ENCODE results near the gene SH3RF3. TPM values are rescaled to one million over a fixed set of nuclear protein-coding genes. Genes with fewer than 3 reads are reported as not detected.
"Not testable (repeated sequence)": the region's sequence is repeated elsewhere in the genome, so short reads cannot be mapped to it uniquely, and the experiment has no call there.

Gene SH3RF3
- polyA plus RNA-seq, 2 donors: 1.1 to 1.3 TPM

DNA sequence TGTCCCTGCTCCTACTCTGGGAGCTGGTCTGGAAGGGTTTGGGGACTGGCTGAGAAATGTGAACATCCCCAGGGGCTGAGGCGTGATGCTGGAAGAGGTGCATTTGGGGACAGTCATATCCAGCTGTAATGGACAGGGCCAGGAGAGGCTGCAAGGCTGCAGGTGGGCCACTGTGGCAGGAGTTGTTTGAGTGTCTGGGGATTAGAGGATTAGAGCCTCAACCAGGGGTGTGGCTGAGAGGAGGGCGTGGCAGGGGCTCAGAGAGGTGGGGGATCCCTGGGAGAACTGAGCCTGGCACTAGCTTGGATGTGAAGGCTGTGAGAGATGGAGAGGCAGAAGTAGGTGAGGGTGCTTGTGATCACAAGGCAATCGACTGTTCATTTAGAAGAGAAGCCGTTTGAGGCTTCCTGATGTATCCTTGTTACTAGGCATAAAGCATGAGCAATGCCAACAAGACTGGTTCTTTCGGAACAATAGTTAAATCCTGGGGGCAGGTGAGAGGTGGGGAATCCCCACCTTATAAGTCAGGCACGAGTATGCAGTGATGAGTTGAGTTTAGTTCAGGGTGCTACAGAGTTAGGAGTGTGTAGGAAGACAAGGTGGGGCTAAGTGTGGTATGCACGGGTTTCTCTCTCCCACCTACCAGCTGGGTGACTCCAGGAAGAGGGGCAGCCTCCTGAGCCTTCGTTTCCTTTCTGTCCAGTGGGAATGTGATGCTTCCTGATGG is 31.9 kb downstream of the SH3RF3 start:
- WGBS, 2 donors: 61 to 65% methylated on average over 8 of the region's 8 CpGs
- no peaks in the 10 kb centered on the region for H3K27me3 ChIP-seq (ENCODE audit: control insufficient read depth in 1 of 2, insufficient read depth in 2 of 2, low read length in 2 of 2)
- H3K9me3 ChIP-seq (ENCODE audit: control insufficient read depth in 2 of 2, insufficient read depth in 1 of 2, low read depth in 1 of 2, low read length in 1 of 2): no peaks in the 10 kb centered on the region
- H3K4me3 ChIP-seq (ENCODE audit: low read depth in 1 of 2, low read length in 2 of 2): no peak overlapping the region
- no peak overlapping the region for H3K27ac ChIP-seq (ENCODE audit: low read depth in 2 of 2, low read length in 1 of 2)
- H3K4me1 ChIP-seq (ENCODE audit: control insufficient read depth in 2 of 2, insufficient read depth in 2 of 2, low read length in 1 of 2): peaks cover 0 to 5% of the 10 kb centered on the region in 2 donors
- H3K36me3 ChIP-seq (ENCODE audit: control insufficient read depth in 2 of 2, insufficient read depth in 2 of 2, low read length in 1 of 2): no peaks in the 10 kb centered on the region

DNA sequence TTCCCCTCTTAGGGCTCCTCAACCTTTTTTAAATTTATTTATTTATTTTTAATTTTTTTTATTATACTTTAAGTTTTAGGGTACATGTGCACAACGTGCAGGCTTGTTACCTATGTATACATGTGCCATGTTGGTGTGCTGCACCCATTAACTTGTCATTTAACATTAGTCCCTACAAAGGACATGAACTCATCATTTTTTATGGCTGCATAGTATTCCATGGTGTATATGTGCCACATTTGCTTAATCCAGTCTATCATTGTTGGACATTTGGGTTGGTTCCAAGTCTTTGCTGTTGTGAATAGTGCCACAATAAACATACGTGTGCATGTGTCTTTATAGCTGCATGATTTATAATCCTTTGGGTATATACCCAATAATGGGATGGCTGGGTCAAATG is 33.4 kb downstream of the SH3RF3 start:
- not testable (repeated sequence) for H3K36me3 ChIP-seq (ENCODE audit: control insufficient read depth in 2 of 2, insufficient read depth in 2 of 2, low read length in 1 of 2); H3K27ac ChIP-seq (ENCODE audit: low read depth in 2 of 2, low read length in 1 of 2); H3K27me3 ChIP-seq (ENCODE audit: control insufficient read depth in 1 of 2, insufficient read depth in 2 of 2, low read length in 2 of 2); H3K4me3 ChIP-seq (ENCODE audit: low read depth in 1 of 2, low read length in 2 of 2); H3K4me1 ChIP-seq (ENCODE audit: control insufficient read depth in 2 of 2, insufficient read depth in 2 of 2, low read length in 1 of 2); H3K9me3 ChIP-seq (ENCODE audit: control insufficient read depth in 2 of 2, insufficient read depth in 1 of 2, low read depth in 1 of 2, low read length in 1 of 2)
- 85 to 96% methylated on average over 2 of the region's 2 CpGs for WGBS, 2 donors

DNA sequence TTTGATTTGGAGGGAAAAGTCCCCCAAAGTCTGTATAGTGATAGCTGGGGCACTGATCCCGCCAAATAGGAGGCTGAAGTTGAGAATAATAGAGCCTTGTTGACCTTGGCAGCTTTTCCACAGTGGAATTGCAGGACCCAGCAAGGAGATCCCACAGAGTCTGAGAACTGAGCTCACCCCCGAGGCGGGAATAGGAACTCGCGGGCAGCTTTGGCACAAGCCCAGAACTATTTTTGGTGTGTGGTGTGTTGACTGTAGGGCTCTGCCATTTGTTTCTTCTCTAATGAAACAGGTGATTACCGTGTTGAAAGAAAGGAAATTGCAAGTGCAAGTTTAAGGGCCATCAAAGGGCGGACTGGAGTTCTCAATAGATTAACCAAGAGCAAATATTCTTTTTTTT is 34.0 kb downstream of the SH3RF3 start:
- no peak overlapping the region for H3K4me3 ChIP-seq (ENCODE audit: low read depth in 1 of 2, low read length in 2 of 2)
- H3K27me3 ChIP-seq (ENCODE audit: control insufficient read depth in 1 of 2, insufficient read depth in 2 of 2, low read length in 2 of 2): no peaks in the 10 kb centered on the region
- 38 to 51% methylated on average over 7 of the region's 7 CpGs for WGBS, 2 donors
- no peaks in the 10 kb centered on the region for H3K36me3 ChIP-seq (ENCODE audit: control insufficient read depth in 2 of 2, insufficient read depth in 2 of 2, low read length in 1 of 2)
- H3K4me1 ChIP-seq (ENCODE audit: control insufficient read depth in 2 of 2, insufficient read depth in 2 of 2, low read length in 1 of 2): peaks cover 0 to 5% of the 10 kb centered on the region in 2 donors
- H3K9me3 ChIP-seq (ENCODE audit: control insufficient read depth in 2 of 2, insufficient read depth in 1 of 2, low read depth in 1 of 2, low read length in 1 of 2): no peaks in the 10 kb centered on the region
- H3K27ac ChIP-seq (ENCODE audit: low read depth in 2 of 2, low read length in 1 of 2): no peak overlapping the region

GRCh38 chr2:109164311-109164710 is 35.3 kb downstream of the SH3RF3 start:
- H3K36me3 ChIP-seq (ENCODE audit: control insufficient read depth in 2 of 2, insufficient read depth in 2 of 2, low read length in 1 of 2): no peaks in the 10 kb centered on the region
- 29 to 50% methylated on average over 1 of the region's 1 CpG for WGBS, 2 donors
- no peaks in the 10 kb centered on the region for H3K9me3 ChIP-seq (ENCODE audit: control insufficient read depth in 2 of 2, insufficient read depth in 1 of 2, low read depth in 1 of 2, low read length in 1 of 2)
- H3K4me1 ChIP-seq (ENCODE audit: control insufficient read depth in 2 of 2, insufficient read depth in 2 of 2, low read length in 1 of 2): peaks cover 0 to 5% of the 10 kb centered on the region in 2 donors
- no peak overlapping the region for H3K27ac ChIP-seq (ENCODE audit: low read depth in 2 of 2, low read length in 1 of 2)
- H3K4me3 ChIP-seq (ENCODE audit: low read depth in 1 of 2, low read length in 2 of 2): no peak overlapping the region
- no peaks in the 10 kb centered on the region for H3K27me3 ChIP-seq (ENCODE audit: control insufficient read depth in 1 of 2, insufficient read depth in 2 of 2, low read length in 2 of 2)

DNA sequence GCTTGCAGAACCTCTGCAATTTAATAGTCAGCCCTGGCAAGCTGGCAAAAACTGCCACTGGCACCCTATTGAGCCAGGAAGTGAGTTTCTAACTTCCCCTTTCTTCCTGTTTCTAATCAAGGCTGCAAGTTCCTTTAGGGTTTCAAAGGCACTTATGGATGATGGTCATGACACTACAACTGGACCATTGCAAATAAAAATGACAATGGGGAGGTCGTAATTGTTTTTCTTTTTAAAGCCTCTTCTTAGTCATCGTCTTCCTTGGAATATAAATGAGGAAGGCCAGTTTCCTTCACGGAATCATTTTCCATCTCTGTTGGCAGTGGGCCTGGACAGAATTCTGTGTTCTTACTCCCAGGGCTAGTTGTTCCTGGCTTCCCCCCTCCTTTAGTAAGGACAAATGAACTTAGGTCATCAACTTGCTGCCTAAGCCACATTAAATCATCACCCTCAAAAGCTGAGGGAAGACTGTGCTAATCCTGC is 35.8 kb downstream of the SH3RF3 start:
- no peaks in the 10 kb centered on the region for H3K9me3 ChIP-seq (ENCODE audit: control insufficient read depth in 2 of 2, insufficient read depth in 1 of 2, low read depth in 1 of 2, low read length in 1 of 2)
- WGBS, 2 donors: 18 to 43% methylated on average over 3 of the region's 3 CpGs
- no peaks in the 10 kb centered on the region for H3K27me3 ChIP-seq (ENCODE audit: control insufficient read depth in 1 of 2, insufficient read depth in 2 of 2, low read length in 2 of 2)
- no peak overlapping the region for H3K27ac ChIP-seq (ENCODE audit: low read depth in 2 of 2, low read length in 1 of 2)
- H3K4me1 ChIP-seq (ENCODE audit: control insufficient read depth in 2 of 2, insufficient read depth in 2 of 2, low read length in 1 of 2): peaks cover 0 to 5% of the 10 kb centered on the region in 2 donors
- H3K36me3 ChIP-seq (ENCODE audit: control insufficient read depth in 2 of 2, insufficient read depth in 2 of 2, low read length in 1 of 2): no peaks in the 10 kb centered on the region
- no peak overlapping the region for H3K4me3 ChIP-seq (ENCODE audit: low read depth in 1 of 2, low read length in 2 of 2)

DNA sequence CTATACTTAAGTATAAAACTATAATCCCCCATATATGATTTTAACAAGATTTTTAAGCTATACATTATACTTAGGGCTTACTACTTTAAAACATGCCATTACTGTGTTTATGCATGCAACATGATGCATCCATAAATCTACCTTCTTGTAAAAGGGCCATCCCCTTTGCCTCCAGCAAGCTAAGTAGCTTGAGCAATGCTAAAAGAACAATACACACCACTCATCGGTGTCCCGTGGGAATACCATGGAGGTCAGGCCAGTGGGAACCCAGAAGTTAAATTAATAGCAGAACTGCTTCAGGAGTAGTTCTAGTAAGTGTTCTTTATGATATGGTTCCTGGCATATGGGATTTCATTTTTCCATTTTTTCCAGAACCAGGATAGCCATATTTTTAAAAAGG is 37.8 kb downstream of the SH3RF3 start:
- WGBS, 2 donors: 55 to 87% methylated on average over 2 of the region's 2 CpGs
- Histone ChIP-seq H3K9me3 (ENCODE audit: control insufficient read depth in 2 of 2, insufficient read depth in 1 of 2, low read depth in 1 of 2, low read length in 1 of 2) (no peaks in the 10 kb centered on the region), H3K36me3 (ENCODE audit: control insufficient read depth in 2 of 2, insufficient read depth in 2 of 2, low read length in 1 of 2) (no peaks in the 10 kb centered on the region), H3K27me3 (ENCODE audit: control insufficient read depth in 1 of 2, insufficient read depth in 2 of 2, low read length in 2 of 2) (no peaks in the 10 kb centered on the region), H3K4me3 (ENCODE audit: low read depth in 1 of 2, low read length in 2 of 2) (no peak overlapping the region), H3K27ac (ENCODE audit: low read depth in 2 of 2, low read length in 1 of 2) (no peak overlapping the region), H3K4me1 (ENCODE audit: control insufficient read depth in 2 of 2, insufficient read depth in 2 of 2, low read length in 1 of 2) (peaks cover 0 to 5% of the 10 kb centered on the region in 2 donors)

- Histone ChIP-seq H3K9me3 (ENCODE audit: control insufficient read depth in 2 of 2, insufficient read depth in 1 of 2, low read depth in 1 of 2, low read length in 1 of 2) (no peaks in the 10 kb centered on the region), H3K4me3 (ENCODE audit: low read depth in 1 of 2, low read length in 2 of 2) (no peak overlapping the region), H3K27ac (ENCODE audit: low read depth in 2 of 2, low read length in 1 of 2) (no peak overlapping the region), H3K36me3 (ENCODE audit: control insufficient read depth in 2 of 2, insufficient read depth in 2 of 2, low read length in 1 of 2) (no peaks in the 10 kb centered on the region), H3K27me3 (ENCODE audit: control insufficient read depth in 1 of 2, insufficient read depth in 2 of 2, low read length in 2 of 2) (no peaks in the 10 kb centered on the region), H3K4me1 (ENCODE audit: control insufficient read depth in 2 of 2, insufficient read depth in 2 of 2, low read length in 1 of 2) (peaks cover 0 to 7% of the 10 kb centered on the region in 2 donors)
- 89 to 92% methylated on average over 2 of the region's 2 CpGs for WGBS, 2 donors
These were observed 39.1 kb downstream of the SH3RF3 start for GRCh38 chr2:109168086-109168485.

- no peak overlapping the region for H3K27ac ChIP-seq (ENCODE audit: low read depth in 2 of 2, low read length in 1 of 2)
- 78 to 87% methylated on average over 2 of the region's 2 CpGs for WGBS, 2 donors
- H3K9me3 ChIP-seq (ENCODE audit: control insufficient read depth in 2 of 2, insufficient read depth in 1 of 2, low read depth in 1 of 2, low read length in 1 of 2): no peaks in the 10 kb centered on the region
- peaks cover 2 to 7% of the 10 kb centered on the region in 2 donors for H3K4me1 ChIP-seq (ENCODE audit: control insufficient read depth in 2 of 2, insufficient read depth in 2 of 2, low read length in 1 of 2)
- no peak overlapping the region for H3K4me3 ChIP-seq (ENCODE audit: low read depth in 1 of 2, low read length in 2 of 2)
- no peaks in the 10 kb centered on the region for H3K27me3 ChIP-seq (ENCODE audit: control insufficient read depth in 1 of 2, insufficient read depth in 2 of 2, low read length in 2 of 2)
- H3K36me3 ChIP-seq (ENCODE audit: control insufficient read depth in 2 of 2, insufficient read depth in 2 of 2, low read length in 1 of 2): no peaks in the 10 kb centered on the region
These were observed 39.7 kb downstream of the SH3RF3 start for GRCh38 chr2:109168716-109169115.

DNA sequence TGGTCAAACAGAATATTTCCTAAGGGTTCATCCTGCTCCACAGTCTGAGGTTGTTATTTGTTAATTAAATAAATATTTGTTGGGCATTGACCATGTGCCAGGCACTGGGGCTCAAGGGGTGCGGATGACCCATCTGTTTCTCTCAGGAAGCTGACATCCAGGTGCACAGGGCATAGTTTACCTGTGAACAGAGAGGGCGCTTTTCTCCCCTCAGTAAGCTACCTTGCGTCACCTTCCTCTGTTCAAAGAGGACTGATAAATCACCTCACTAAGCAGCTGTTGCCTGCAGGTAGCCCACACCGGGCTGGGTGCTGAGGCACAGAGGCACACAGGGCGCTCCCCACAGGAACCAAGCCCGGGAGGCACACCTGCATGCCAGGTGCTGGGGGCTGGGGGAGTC is 41.6 kb downstream of the SH3RF3 start:
- H3K9me3 ChIP-seq (ENCODE audit: control insufficient read depth in 2 of 2, insufficient read depth in 1 of 2, low read depth in 1 of 2, low read length in 1 of 2): no peaks in the 10 kb centered on the region
- H3K27ac ChIP-seq (ENCODE audit: low read depth in 2 of 2, low read length in 1 of 2): no peak overlapping the region
- H3K4me3 ChIP-seq (ENCODE audit: low read depth in 1 of 2, low read length in 2 of 2): no peak overlapping the region
- no peaks in the 10 kb centered on the region for H3K36me3 ChIP-seq (ENCODE audit: control insufficient read depth in 2 of 2, insufficient read depth in 2 of 2, low read length in 1 of 2)
- H3K27me3 ChIP-seq (ENCODE audit: control insufficient read depth in 1 of 2, insufficient read depth in 2 of 2, low read length in 2 of 2): no peaks in the 10 kb centered on the region
- H3K4me1 ChIP-seq (ENCODE audit: control insufficient read depth in 2 of 2, insufficient read depth in 2 of 2, low read length in 1 of 2): peaks cover 2 to 11% of the 10 kb centered on the region in 2 donors
- WGBS, 2 donors: 64 to 90% methylated on average over 6 of the region's 6 CpGs
